ENCODE results near the gene ZMYM5. TPM values are rescaled to one million over a fixed set of nuclear protein-coding genes. Genes with fewer than 3 reads are reported as not detected.
"Not testable (repeated sequence)": the region's sequence is repeated elsewhere in the genome, so short reads cannot be mapped to it uniquely, and the experiment has no call there.

The ZMYM5 gene
- total and polyA plus RNA-seq, 2 of the 13 experiments (the other 11 are each of a cell fraction or from before 2014, with no cell fraction given) = 7.8 to 9.4 TPM

DNA sequence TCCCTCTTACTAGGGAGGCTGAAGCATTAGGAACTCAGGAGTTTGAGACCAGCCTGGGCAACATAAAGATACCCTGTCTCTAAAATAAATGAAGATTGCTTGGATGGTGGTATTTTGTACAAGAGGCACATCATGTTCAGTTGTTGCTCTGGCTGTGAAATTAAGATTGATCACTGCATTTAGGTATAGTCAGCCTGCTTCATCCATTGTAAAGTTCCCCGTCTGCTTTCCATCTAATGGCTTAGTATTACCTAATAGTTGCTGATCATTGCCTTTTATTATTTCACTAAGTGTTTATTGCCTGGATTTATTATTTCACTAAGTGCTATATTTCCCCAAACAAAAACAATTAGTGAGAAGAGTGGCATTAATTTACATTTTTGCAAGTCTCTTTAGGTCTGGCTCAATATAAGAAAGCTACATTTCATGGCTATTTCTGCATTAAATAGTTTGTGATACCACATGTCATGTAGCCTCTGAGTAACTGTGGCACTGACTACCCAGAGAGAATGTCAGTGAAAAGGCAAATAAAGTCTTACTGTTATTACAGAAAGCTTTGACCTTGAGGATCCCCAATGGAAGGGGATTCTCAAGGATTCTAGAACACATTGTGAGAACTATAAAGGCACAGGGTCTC is 45.0 kb upstream of the ZMYM5 start (continued):
- TF ChIP-seq FOXC1 (CRISPR knock-in tag; IDR thresholded peaks at IDR 0.05; ENCODE audit: borderline replicate concordance) = no peak
- TF ChIP-seq SSRP1 (CRISPR knock-in tag; IDR thresholded peaks at IDR 0.05) = no peak
- no peak for TF ChIP-seq NONO (IDR thresholded peaks at IDR 0.05)
- TF ChIP-seq NONO (CRISPR knock-in tag; conservative IDR thresholded peaks at IDR 0.05) = no peak
- no peak for TF ChIP-seq NFKB2 (CRISPR knock-in tag; IDR thresholded peaks at IDR 0.05; ENCODE audit: borderline replicate concordance)
- no peak for TF ChIP-seq MED1 (CRISPR knock-in tag; IDR thresholded peaks at IDR 0.05)
- TF ChIP-seq ZNF607 (CRISPR knock-in tag; IDR thresholded peaks at IDR 0.05; ENCODE audit: borderline replicate concordance) = no peak
- no peak for TF ChIP-seq ZNF3 (CRISPR knock-in tag; IDR thresholded peaks at IDR 0.05)

DNA sequence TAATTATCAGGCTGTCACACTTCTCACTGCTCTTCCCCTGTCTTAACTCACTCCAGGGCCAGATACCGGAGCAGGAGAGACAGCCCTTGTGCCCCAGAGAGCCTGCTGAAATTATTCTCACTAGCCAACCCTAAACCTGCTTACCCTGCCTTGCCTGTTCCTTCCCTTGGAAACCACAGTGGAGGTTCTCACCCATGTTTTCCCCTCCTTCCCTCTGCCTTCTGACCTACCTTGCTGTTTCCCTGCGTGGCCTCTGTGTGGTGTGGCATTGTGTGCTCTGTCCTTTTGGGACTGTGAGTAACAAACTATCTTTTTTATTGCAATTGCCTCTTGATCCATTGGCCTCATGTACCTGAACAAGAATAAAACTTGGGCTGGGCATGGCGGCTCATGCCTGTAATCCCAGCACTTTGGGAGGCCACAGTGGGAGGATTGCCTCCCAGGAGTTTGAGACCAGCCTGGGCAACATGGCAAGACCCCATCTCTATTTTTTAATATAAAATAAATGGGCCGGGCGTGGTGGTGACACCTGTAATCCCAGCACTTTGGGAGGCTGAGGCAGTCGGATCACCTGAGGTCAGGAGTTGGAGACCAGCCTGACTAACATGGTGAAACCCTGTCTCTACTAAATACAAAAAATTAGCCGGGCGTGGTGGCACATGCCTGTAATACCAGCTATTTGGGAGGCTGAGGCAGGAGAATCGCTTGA is 42.2 kb upstream of the ZMYM5 start:
- intact Hi-C loops (cut with micrococcal nuclease; ENCODE audit: unreplicated experiment); in situ Hi-C loops (cut with HindIII; ENCODE audit: extremely low pct_ligation_motif_present, low pct_unique_long_range_greater_than_20kb); H3K4me3 ChIP-seq (replicated peaks in 1 of 3; ENCODE audit: insufficient read depth in 1 of 3, low read depth in 2 of 3, low read length in 3 of 3); H3K4me2 ChIP-seq (ENCODE audit: low read depth, low read length); BruUV-seq (replicated peaks); ATAC-seq; H3K36me3 ChIP-seq (replicated peaks in 1 of 2; ENCODE audit: control insufficient read depth in 1 of 2, insufficient read depth in 2 of 2, low read length in 2 of 2); CTCF ChIA-PET (ENCODE audit: low intra/inter-chr PET ratio, low total read pairs); H3K27me3 ChIP-seq (ENCODE audit: control insufficient read depth in 1 of 2, insufficient read depth in 2 of 2, low read length in 2 of 2); H3K9me3 ChIP-seq (ENCODE audit: low read length); H4K20me1 ChIP-seq (ENCODE audit: insufficient read depth, low read length); DNase-seq (ENCODE audit: low spot score); POLR2A ChIA-PET; FAIRE-seq; H3K9ac ChIP-seq (ENCODE audit: insufficient read depth, low read depth, low read length); H3K79me2 ChIP-seq (ENCODE audit: insufficient read depth, low read length); H3K4me1 ChIP-seq (ENCODE audit: insufficient read depth, low read length); H2AFZ ChIP-seq (ENCODE audit: low read length); H3K27ac ChIP-seq (ENCODE audit: extremely low read length, insufficient read depth, low read length): not testable (repeated sequence)
- WGBS (ENCODE audit: low lambda C conversion rate) = 34% methylated on average over 9 of the region's 9 CpGs

Measured in HepG2 (cell line).